Tibial nerve (tissue), 4 donors: ENCODE data around the gene NBL1.

Experiments
- CTCF ChIP-seq, 5 experiments: fragments of 200-600 bp in 3 of 5; fragments of 450-650 bp in 2 of 5; sonication (generic) in 3 of 5; IDR thresholded peaks; one replicate each; pipeline ENCODE4 v1.5.1; 2016 to 2019; ENCODE audit warnings: antibody characterized with exemption in 5 of 5, mild to moderate bottlenecking in 3 of 5, moderate library complexity in 2 of 5
- EP300 ChIP-seq, 2 donors: sonication (generic); formaldehyde crosslinking; IDR thresholded peaks; one replicate each; pipeline ENCODE4 v1.6.1; 2017; ENCODE audit warnings: antibody characterized with exemption in 2 of 2, mild to moderate bottlenecking in 1 of 2
- POLR2A ChIP-seq, 2 donors: fragments of 450-650 bp; IDR thresholded peaks; one replicate each; pipeline ENCODE4 v1.6.1; 2017; ENCODE audit warnings: antibody characterized with exemption in 2 of 2, mild to moderate bottlenecking in 2 of 2, moderate library complexity in 2 of 2

GRCh38 chr1:19706136-19706535 lies 62.0 kb downstream of the NBL1 start:
- TF ChIP-seq EP300 (IDR thresholded peaks at IDR 0.05) = no peak
- no peak for TF ChIP-seq CTCF (IDR thresholded peaks at IDR 0.05)
- no peak for TF ChIP-seq POLR2A (IDR thresholded peaks at IDR 0.05)
